Effector CD4-positive, alpha-beta T cell (primary cell): ENCODE data around the gene MBP.

ENCODE experiments used
- DNase-seq: peaks from one replicate; pipeline ENCODE4 v3.0.0-alpha.2; 2020

MBP gene

DNA sequence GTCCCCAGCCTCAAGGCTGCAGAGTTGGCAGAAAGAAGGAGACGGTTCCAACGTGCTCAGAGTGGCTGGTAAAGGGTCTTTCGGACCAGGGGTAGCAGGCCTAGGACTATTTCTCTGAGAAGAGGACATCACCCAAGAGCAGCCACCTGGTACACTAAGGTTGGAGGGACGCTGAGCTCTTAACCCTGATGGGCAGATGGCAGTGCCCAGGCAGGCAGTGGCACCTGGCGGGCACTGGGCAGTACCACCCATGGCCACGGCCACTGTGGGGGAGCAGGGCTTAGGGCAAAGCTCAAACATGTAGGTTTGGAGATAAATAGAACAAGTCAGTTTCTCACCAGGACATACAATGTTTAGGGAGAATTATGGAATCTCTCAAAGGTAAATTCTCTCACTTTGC, 53.5 kb downstream of the MBP start:
- DNase-seq, result no peak

DNA sequence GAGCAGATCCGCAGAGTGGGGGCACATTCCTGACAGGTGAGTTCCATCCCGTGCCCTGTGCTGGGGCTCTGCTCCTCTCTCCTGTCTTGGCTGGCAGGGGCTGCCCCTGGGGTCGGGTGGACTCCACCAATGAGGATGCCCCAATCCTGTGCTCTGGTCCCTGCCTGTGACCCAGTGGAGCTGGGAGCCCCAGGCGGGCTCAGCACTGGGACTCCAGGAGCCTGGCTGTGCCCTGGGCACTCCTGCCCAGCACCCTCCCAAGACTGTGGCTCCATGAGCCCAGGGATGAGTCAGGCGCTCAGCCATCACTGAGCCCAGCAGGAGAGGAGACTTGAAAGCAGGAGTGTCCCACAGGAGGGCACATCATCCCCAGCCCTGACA, 53.9 kb downstream of the MBP start:
- no peak for DNase-seq

DNA sequence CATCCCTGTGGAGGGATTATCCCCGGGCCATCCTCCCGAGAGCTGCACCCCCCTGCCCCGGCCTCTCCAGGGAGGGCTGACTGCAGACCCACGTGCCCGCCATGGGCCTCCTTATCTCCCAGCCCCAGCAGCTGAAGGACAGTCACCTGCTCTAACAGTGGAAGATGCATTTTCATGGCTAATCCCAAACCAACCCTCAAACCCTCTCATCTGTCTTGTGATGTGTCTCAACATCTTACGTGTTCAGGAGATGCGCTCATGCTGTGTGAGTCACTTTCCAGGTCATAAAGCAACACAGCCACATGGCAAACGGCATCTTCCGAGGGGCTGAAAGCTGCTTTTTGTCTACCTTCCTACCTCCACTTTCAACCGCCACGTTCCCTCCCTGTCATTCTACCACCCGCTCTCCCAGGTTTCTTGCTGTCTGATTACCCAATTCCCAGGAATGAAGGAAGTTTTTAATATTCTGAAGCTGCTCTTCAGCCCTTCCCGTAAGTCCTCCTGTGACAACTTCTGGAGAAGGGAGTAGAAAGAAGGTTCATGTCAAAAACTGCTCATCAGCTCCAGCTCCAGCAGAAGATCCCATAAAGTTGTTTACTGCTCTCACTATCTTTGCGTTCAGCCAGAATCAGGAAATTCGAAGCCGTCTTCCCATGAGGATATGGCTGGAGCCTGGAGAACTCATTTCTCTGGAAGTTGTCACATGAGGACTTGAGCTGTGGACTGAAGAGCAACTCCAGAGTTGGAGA, 54.5 kb downstream of the MBP start:
- DNase-seq, result no peak

DNA sequence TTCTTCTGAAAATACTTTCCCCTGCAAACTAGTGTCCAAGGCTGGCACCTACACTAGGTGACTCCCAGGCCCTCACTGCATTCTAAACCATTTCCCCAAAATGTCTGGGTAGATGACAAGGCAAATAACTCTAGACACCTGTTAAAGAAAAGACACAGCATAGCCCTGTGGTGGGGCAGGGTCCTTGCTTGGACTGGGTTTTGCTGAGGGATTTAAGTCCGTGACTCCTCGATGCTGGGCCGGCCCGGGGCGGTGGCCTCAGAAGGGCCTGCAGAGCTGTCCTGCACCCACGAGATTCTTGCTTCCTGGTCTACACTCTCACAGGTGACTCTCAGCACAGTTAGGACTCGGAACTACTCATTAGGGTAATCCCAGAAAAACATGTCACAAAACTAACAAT, 55.2 kb downstream of the MBP start:
- DNase-seq, result no peak

- DNase-seq, result no peak
These were observed 56.5 kb downstream of the MBP start for GRCh38 chr18:77076111-77076510.

- DNase-seq, result no peak
These were observed 58.2 kb downstream of the MBP start for GRCh38 chr18:77074431-77074830.

- no peak for DNase-seq
These were observed 59.1 kb downstream of the MBP start for GRCh38 chr18:77073336-77074093.

- DNase-seq, result no peak
These were observed 60.0 kb downstream of the MBP start for GRCh38 chr18:77072566-77072965.

DNA sequence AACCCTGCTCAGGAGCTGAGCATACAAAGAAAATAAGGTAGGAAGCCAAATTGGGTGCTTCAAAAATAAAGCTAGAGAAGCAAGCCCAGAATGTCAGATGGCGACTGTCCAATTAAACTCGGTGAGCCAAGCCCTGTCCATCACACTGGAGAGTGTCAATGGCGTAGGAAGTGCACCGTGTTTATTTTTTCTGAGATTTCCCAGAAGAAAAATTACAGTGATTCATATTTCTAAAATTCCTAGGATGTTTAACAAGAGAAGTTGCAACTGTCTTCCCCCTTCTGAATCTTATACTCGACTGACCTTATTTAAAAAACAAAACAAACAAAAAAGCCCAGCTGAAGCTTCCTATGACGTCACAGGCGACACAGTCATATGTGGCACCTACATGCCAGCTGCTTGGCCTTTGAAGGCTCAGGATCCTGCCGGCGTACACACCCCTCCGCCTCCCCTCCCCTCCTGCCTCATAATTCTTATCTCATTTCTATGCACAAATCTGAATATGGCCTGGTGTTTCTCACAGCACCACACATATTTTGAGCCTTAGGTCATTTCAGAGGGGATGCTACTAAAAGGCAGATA, 60.8 kb downstream of the MBP start:
- peak; percentile 76 for DNase-seq

DNA sequence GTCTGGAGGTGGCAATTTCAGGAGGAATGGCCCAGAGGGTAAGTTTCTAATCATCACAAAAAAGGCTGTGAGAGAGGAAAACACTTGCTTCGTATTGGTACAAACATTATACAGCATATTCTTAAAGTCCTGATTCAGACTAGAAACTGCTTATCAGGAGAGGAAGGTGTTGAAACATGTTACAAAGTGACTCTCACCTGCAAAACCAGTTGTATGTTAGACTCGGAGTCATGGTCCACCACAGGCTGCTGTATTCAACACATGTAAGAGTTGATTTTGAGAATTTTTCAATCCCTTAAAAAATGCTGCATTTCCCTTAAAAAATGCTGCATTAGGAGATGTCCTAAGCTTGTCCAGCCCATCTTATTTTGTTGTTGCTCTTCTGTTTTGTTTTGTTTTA, 61.5 kb downstream of the MBP start:
- no peak for DNase-seq

GRCh38 chr18:77070627-77071026, 62.0 kb downstream of the MBP start:
- no peak for DNase-seq

DNA sequence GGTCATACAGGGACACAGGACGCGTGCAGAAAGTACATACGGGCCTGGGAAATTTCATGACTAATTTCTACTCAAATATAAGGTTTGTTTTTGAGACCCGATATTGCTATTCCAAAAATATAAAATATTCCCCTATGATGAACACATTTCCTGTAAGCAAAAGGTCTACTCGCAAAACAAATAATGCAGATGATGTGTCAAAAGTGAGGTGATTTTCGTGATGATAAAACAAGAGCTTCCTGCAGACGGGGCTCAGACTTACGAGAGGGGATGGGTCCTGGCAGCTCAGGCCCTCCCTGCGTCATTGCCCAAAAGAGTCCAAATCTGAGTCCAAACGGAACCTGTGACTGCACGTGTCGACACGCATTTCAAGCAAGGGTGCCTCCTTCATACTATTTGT, 62.7 kb downstream of the MBP start:
- DNase-seq, result peak; percentile 58

DNA sequence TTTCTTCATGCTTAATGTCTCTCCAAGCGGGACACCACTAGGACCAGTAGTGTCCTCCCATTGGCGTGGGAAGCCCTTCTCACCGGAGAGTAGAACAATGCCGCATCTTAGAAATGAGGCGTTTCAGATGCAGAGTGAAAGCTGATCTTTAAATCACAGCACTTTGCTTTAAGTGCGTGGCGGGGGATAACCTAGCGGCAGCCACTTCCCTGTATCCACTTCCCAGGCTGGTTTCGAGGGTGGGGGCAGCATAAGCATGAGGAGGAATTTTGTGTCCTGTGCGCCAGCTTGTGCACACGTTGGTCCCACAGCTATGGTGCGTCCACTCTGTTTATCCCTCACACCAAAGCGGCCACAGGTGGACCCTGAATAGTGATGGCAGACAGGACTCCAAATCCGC, 63.1 kb downstream of the MBP start:
- no peak for DNase-seq

DNA sequence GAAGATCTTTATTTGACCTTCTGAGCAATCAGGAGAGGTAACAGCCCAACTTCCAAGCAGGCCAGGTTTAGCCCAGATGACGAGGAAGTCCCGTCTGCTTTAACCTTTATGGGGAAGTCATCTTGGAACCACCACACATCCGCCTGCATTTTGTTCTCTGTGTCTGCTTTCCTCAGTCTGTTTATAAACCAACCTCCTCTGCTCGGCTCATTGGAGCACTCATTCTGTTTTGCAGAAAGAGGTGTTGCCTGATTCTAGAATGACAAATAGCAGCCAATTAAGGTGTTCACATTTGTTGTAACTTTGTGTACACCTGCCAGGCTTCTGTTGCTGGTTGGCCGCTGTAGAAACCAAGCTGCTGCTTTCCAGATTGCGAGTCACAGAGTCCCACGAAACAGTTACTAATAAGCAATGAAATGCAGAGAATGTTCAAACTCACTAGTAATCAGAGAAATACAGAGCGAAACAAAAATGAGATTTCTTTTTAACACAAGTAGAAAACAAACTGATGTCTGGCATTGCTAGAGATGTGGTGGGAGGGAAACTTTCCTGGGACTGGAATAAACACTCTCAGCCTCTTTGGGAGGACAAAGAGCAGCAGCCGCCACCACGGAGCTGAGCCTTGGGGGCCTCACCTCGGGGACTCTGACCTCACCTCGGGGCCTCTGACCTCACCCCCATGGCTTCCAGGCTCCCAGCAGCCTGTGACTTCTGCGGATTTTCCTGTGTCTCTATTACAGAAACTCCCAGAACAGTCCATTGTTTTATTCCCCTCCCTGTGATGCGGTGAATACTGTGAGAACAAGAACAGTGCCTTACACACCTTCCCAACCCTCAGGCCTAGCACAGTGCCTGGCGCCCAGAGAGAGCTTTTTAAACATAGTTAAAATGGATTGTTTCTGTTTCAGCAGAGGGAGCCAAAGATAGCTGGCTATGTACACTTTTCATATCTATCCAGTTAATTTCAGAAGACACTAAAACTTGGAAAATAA, 64.0 kb downstream of the MBP start:
- DNase-seq, result no peak

DNA sequence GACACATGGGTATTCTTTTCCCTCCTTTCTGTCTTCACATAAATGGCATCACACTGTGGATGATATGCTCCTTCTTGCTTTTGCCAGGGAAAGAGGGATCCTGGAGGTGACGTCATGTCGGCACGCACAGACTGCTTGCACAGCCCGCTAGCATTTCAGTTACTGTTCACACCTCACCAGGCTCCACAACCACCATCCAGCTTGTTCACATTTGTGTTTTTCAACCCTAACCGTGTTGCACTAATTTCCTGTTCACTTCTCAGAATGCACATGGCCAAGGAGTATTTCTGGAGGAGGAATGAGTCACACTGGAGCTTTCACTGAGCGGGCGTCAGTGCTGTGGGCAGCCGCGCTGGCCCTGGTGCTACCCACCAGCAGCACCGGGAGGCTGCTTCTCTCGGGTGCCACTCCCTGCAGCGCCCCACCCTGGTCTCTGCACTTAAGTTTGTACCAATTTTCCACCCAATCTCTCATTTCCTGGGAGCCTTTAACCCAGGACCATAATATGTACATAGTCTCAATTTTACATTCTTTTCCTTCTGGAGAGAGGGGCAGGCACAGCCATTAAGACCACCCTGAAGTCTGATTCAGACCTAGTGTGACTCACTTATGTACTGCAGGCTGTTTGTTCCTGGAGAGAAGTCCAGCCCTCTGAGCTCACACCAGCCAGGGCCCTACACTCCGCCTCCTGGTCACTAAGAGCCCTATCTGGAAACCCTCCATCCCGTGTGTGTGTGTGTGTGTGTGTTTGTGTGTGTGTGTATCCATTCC, 65.1 kb downstream of the MBP start:
- peak; percentile 37 for DNase-seq

GRCh38 chr18:77066689-77067088, 65.9 kb downstream of the MBP start:
- no peak for DNase-seq

DNA sequence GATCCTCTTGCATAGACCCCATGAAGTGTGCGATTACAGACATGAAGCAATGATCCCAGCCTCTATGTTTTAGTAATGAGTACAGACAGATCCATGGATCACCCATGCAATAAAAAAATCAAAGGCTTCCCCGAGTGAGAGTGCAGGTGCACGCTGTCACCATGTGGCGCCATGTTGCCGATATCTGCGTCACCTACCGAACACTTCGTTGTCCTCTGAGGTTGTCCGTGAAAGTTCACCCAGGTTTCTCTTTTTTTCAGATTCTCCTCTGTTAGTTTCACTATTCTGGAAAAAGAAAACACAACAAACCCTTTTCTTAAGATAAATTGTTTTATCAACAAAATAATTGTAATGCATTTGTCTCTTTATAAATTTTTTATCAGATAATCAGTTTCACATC, 66.5 kb downstream of the MBP start:
- DNase-seq, result no peak

GRCh38 chr18:77065221-77065981, 67.2 kb downstream of the MBP start:
- DNase-seq, result peak; percentile 54

GRCh38 chr18:77063260-77063659, 69.3 kb downstream of the MBP start:
- DNase-seq, result peak; percentile 71

DNA sequence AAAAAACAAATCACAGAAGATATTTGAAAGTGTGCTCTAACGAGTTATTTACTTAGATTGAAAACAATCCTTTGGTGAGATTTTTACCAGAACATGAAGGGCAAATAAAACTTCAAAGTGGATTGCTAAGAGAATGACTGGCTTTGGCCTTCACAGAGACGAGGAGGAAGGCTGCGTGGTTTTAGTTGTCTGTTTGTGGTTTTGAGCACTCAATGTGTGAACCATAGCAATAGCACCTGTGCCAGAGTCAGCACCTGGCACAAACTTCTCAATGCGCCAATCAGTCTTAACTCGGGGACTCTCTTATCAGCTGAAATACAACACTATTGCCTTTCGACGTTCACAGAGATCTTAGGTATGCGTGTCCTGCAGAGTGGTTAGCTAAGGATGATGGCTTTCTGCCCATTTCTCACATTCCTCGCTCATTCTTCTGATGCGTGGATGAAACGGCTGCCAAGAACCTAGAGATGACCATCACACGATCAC, 70.0 kb downstream of the MBP start:
- DNase-seq, result peak; percentile 67

- no peak for DNase-seq
These were observed 70.6 kb downstream of the MBP start for GRCh38 chr18:77061946-77062517.
